ENCODE data around the gene APOBEC4.

Gene APOBEC4

GRCh38 chr1:183674339-183674738 is 21.2 kb upstream of the APOBEC4 start:
- DNase-seq: no peak

- DNase-seq: no peak
These were observed 20.6 kb upstream of the APOBEC4 start for GRCh38 chr1:183673605-183674323.

- DNase-seq: no peak
These were observed 17.1 kb upstream of the APOBEC4 start for GRCh38 chr1:183670169-183670568.

- DNase-seq: no peak
These were observed 3.2 kb upstream of the APOBEC4 start for GRCh38 chr1:183656355-183656754.

GRCh38 chr1:183655562-183656075 is 2.5 kb upstream of the APOBEC4 start:
- peak; percentile 73 for DNase-seq

- DNase-seq: no peak
These were observed 1.6 kb upstream of the APOBEC4 start for GRCh38 chr1:183654706-183655105.

- no peak for DNase-seq
These were observed 848 bp upstream of the APOBEC4 start for GRCh38 chr1:183653876-183654451.

GRCh38 chr1:183653462-183653794 is 312 bp upstream of the APOBEC4 start:
- no peak for DNase-seq

GRCh38 chr1:183652107-183652506 is 1.0 kb downstream of the APOBEC4 start:
- no peak for DNase-seq

- DNase-seq: no peak
These were observed 1.5 kb downstream of the APOBEC4 start for GRCh38 chr1:183651612-183652011.

GRCh38 chr1:183648042-183648441 is 5.1 kb downstream of the APOBEC4 start:
- no peak for DNase-seq

- no peak for DNase-seq
These were observed 6.3 kb downstream of the APOBEC4 start for GRCh38 chr1:183646776-183647175.

GRCh38 chr1:183645531-183645930 is 7.6 kb downstream of the APOBEC4 start:
- DNase-seq: no peak

GRCh38 chr1:183642166-183642565 is 10.9 kb downstream of the APOBEC4 start:
- DNase-seq: no peak

GRCh38 chr1:183640193-183640592 is 12.9 kb downstream of the APOBEC4 start:
- no peak for DNase-seq

GRCh38 chr1:183638649-183639387 is 14.3 kb downstream of the APOBEC4 start:
- no peak for DNase-seq

- no peak for DNase-seq
These were observed 16.3 kb downstream of the APOBEC4 start for GRCh38 chr1:183636783-183637182.

GRCh38 chr1:183636334-183636682 is 16.8 kb downstream of the APOBEC4 start:
- DNase-seq: no peak

- peak; percentile 98 for DNase-seq
These were observed 17.3 kb downstream of the APOBEC4 start, which contains the start of gene ARPC5 for GRCh38 chr1:183635606-183636333. Gene ARPC5 (minus strand): TSS chr1:183635783. CDS start chr1:183635659, 124 bp downstream.

- DNase-seq: no peak
These were observed 18.0 kb downstream of the APOBEC4 start for GRCh38 chr1:183635099-183635605.

- no peak for DNase-seq
These were observed 18.6 kb downstream of the APOBEC4 start for GRCh38 chr1:183634429-183635065.

- DNase-seq: peak; percentile 15
These were observed 19.3 kb downstream of the APOBEC4 start for GRCh38 chr1:183633676-183634343.
